IPS DF 6.9 (cell line): ENCODE results near the gene HOXB4.

Experiments used
- DNase-seq: peaks from one replicate; pipeline ENCODE4 v3.0.0-alpha.2; 2013; ENCODE audit warnings: low read depth, low spot score
- H3K27ac ChIP-seq: one replicate; pipeline ENCODE4 v1.5.1; 2013; ENCODE audit warnings: low read length, control low read depth
- H3K27me3 ChIP-seq: 2 replicates; pipeline ENCODE4 v1.6.1; 2013; ENCODE audit warnings: mild to moderate bottlenecking, low read length; ENCODE audit not compliant: control insufficient read depth, insufficient read depth
- H3K36me3 ChIP-seq: 2 replicates; pipeline ENCODE4 v1.6.1; 2013; ENCODE audit warnings: low read length; ENCODE audit not compliant: control insufficient read depth, insufficient read depth
- H3K4me1 ChIP-seq: 2 replicates; pipeline ENCODE4 v1.6.1; 2013; ENCODE audit warnings: low read length; ENCODE audit not compliant: control insufficient read depth, insufficient read depth
- H3K4me3 ChIP-seq: 2 replicates; pipeline ENCODE4 v1.5.1; 2013; ENCODE audit warnings: mild to moderate bottlenecking, low read length
- H3K9me3 ChIP-seq: 2 replicates; pipeline ENCODE4 v1.6.1; 2013; ENCODE audit warnings: low read length, inconsistent platforms; ENCODE audit not compliant: control insufficient read depth, insufficient read depth
- WGBS: extraction: QIAGEN DNeasy Blood & Tissue Kit; methylation state at CpG from one replicate; pipeline ENCODE4 v1.1.7; 2013; ENCODE audit warnings: mixed read lengths, missing lambda C conversion rate; ENCODE audit not compliant: insufficient read length, insufficient coverage; 5-methylcytosine and 5-hydroxymethylcytosine counted together

The HOXB4 gene

GRCh38 chr17:48568499-48569239 is 9.5 kb downstream of the HOXB4 start:
- Histone ChIP-seq H3K27me3 (peaks cover 96% of the 10 kb centered on the region), H3K4me1 (peaks cover 3% of the 10 kb centered on the region; the same call in 1 of the 2 replicates), H3K36me3 (no peaks in the 10 kb centered on the region), H3K9me3 (no peaks in the 10 kb centered on the region; the same call in 1 of the 2 replicates), H3K27ac (no peak overlapping the region), H3K4me3 (no peak overlapping the region)
- DNase-seq = no peak
- WGBS = no CpG with 5 or more reads among the region's 33 CpGs

DNA sequence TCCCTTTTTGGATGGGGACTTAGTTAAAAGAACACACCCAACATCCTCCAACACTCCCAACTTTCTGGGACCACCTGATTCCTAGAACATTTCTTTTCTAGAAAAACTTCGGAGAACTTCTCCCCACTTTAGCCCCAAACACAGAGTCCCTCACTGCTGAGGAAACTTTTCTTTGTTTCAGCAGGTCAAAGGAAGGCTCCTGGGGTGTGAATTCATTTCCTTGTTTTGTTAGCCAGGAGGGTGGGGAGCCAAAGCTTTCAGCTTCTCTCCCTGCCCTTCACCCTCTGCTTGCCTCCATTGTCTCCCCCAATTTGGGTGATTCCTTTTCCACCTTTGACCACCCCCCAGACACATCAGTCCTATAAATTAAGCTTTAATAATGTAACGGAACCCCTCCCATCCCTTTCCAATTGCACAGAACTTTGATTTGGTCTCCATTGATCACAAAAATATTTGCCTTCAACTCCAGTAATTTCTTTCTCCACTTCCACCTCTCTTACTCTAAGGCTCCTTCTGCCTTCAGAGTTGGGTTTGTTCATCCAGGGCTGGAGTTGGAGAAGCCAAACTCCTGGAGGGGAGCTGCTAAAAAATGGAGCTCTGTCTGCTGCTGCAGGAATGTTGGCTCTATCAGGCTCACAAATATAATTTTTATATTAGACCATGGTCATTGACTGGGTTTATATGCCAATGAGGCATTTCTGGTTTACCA is 10.3 kb downstream of the HOXB4 start:
- Histone ChIP-seq H3K4me1 (peaks cover 3% of the 10 kb centered on the region; the same call in 1 of the 2 replicates), H3K4me3 (no peak overlapping the region), H3K9me3 (no peaks in the 10 kb centered on the region; the same call in 1 of the 2 replicates), H3K36me3 (no peaks in the 10 kb centered on the region), H3K27ac (no peak overlapping the region), H3K27me3 (peaks cover 96% of the 10 kb centered on the region)
- WGBS = no CpG with 5 or more reads among the region's 2 CpGs
- no peak for DNase-seq

DNA sequence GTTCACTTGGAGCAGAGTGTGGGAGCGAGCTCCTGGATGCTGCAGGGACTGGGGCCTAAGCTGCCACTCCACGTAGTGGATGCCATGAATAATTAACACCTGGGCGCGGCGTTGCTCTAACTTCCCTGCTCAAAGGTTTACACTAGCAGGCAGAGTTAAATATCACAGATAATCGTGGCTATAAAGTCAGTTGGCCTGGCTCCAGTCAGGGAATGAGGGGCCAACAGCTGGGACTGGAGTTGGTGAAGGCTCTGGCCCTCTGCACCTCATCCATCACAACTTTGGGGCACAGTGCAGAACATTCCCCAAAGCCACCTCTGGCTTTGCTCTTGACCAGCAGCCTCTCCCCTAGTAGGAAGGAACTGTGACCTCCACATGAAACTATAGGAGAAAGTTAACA is 10.9 kb downstream of the HOXB4 start:
- no CpG with 5 or more reads among the region's 6 CpGs for WGBS
- Histone ChIP-seq H3K9me3 (no peaks in the 10 kb centered on the region; the same call in 1 of the 2 replicates), H3K27ac (no peak overlapping the region), H3K4me3 (no peak overlapping the region), H3K4me1 (peaks cover 3% of the 10 kb centered on the region; the same call in 1 of the 2 replicates), H3K36me3 (no peaks in the 10 kb centered on the region), H3K27me3 (peaks cover 96% of the 10 kb centered on the region)
- DNase-seq = no peak

DNA sequence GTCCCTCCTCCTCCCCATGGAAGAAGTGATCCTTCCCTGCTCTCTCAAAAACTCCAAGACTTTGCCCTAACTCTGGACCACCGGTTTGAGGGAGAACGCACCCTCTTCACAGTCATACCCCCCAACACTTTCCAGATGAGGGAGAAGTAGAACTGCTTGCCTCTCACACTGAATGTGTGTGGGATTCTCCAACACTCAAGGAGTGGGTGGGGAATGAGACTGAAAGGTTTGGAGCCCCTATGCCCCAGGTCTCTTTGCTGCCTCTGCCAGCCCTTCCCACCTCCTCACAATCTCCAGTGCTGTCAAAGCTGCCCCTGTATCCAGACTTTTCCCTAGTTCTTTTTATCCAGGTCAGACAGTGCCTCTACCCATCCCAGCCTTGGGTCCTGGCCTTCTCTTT is 11.4 kb downstream of the HOXB4 start:
- Histone ChIP-seq H3K27ac (no peak overlapping the region), H3K27me3 (peaks cover 96% of the 10 kb centered on the region), H3K4me1 (peaks cover 3% of the 10 kb centered on the region; the same call in 1 of the 2 replicates), H3K9me3 (no peaks in the 10 kb centered on the region; the same call in 1 of the 2 replicates), H3K36me3 (no peaks in the 10 kb centered on the region), H3K4me3 (no peak overlapping the region)
- no CpG with 5 or more reads among the region's 2 CpGs for WGBS
- no peak for DNase-seq

- peaks cover 3% of the 10 kb centered on the region; the same call in 1 of the 2 replicates for H3K4me1 ChIP-seq
Observed at GRCh38 chr17:48565925-48566710, 12.0 kb downstream of the HOXB4 start.

GRCh38 chr17:48565022-48565554 is 13.1 kb downstream of the HOXB4 start:
- no peak for DNase-seq
- Histone ChIP-seq H3K27ac (no peak overlapping the region), H3K4me1 (peaks cover 3% of the 10 kb centered on the region; the same call in 1 of the 2 replicates), H3K27me3 (peaks cover 96% of the 10 kb centered on the region), H3K9me3 (no peaks in the 10 kb centered on the region; the same call in 1 of the 2 replicates), H3K4me3 (no peak overlapping the region), H3K36me3 (no peaks in the 10 kb centered on the region)
- no CpG with 5 or more reads among the region's 2 CpGs for WGBS

More at GRCh38 chr17:48565925-48566710, 12.0 kb downstream of the HOXB4 start:
- no peak for DNase-seq
- no CpG with 5 or more reads among the region's 4 CpGs for WGBS
- H3K27ac ChIP-seq = no peak overlapping the region
- no peaks in the 10 kb centered on the region; the same call in 1 of the 2 replicates for H3K9me3 ChIP-seq
- H3K36me3 ChIP-seq = no peaks in the 10 kb centered on the region
- H3K27me3 ChIP-seq = peaks cover 96% of the 10 kb centered on the region
- no peak overlapping the region for H3K4me3 ChIP-seq

DNA sequence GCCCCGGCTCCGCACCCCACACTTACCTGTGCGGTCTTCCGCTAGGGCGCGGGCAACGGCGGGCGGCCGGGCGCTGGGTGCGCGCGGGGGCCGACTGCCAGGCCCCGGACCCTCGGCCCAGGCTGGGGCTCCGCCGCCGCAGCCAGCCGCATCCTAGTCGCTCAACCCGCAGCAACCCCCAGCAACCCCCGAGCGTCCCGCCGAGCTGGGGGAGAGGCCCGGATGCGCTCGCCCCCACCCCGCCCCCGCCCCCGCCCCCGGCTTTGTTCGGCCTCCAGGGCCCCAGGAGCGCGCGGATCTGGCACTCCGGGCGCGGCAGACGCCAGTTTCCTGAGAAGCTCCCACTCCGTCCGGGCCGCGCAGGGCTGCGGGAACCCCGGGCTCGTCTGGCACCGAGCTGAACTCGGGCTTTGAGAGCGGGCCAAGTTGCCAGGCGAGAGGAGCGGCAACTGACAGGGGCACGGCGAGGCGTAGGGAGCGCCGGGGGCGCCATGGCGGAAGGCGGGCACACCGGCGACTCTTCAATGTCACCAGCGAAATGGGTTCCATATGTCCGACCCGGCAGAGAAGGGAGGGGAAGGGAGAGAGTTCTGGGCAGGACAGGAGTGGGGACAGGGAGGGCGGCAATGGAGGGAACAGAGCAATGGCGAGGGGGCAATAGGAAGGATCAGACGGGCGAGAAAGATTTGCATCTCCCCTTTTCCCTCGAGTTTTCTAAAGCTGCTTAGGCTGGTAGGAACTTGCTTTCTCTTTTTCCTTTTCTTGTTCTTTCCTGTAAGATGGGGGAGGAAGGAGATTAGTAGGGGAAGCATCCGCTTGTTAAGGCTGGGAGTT is 13.7 kb downstream of the HOXB4 start:
- H3K27me3 ChIP-seq = peaks cover 96% of the 10 kb centered on the region
- H3K36me3 ChIP-seq = no peaks in the 10 kb centered on the region
- H3K4me1 ChIP-seq = peaks cover 3% of the 10 kb centered on the region; the same call in 1 of the 2 replicates
- WGBS = no CpG with 5 or more reads among the region's 73 CpGs
- no peak overlapping the region for H3K27ac ChIP-seq
- H3K4me3 ChIP-seq = no peak overlapping the region
- no peaks in the 10 kb centered on the region; the same call in 1 of the 2 replicates for H3K9me3 ChIP-seq
- no peak for DNase-seq

DNA sequence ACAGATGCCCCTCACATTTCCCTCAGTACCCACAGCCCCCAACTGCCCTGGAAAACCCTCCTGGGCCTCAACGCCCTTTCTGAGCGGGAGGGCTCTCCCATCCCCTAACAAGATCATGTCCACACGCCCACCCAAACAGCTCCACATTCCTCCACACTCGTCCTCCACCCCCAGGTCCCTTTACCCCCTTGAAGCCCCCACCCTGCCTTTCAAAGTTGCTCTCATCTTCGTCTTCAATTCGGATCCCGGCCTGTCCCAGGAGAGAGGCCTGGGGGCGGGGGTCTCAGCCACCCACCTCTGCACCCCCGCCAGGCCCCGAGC is 14.3 kb downstream of the HOXB4 start:
- Histone ChIP-seq H3K27ac (no peak overlapping the region), H3K36me3 (no peaks in the 10 kb centered on the region), H3K4me1 (peaks cover 3% of the 10 kb centered on the region; the same call in 1 of the 2 replicates), H3K27me3 (peaks cover 96% of the 10 kb centered on the region), H3K9me3 (no peaks in the 10 kb centered on the region; the same call in 1 of the 2 replicates), H3K4me3 (no peak overlapping the region)
- WGBS = no CpG with 5 or more reads among the region's 10 CpGs
- DNase-seq = no peak

DNA sequence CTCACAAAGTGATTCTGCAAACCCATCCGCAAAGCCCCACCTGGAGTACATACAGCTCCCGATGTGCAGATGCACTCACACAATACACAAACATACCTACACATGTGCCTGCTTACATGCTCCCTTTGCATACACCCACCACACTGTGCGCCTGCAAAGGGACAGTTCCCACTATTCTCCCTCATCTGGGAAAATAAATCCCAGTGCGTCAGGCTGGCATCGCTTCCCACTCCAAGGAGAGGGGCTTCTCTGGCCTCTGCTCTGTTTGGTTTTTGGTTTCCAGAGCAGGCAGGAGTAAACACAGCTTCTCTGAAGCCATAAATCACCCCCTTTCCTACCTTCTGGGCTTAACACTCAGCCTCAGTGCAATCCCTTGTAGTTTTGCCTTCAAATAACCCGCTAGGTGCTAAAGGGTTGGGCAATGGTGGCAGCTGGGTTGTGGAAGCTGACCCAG is 14.7 kb downstream of the HOXB4 start:
- Histone ChIP-seq H3K36me3 (no peaks in the 10 kb centered on the region), H3K4me3 (no peak overlapping the region), H3K27me3 (peaks cover 96% of the 10 kb centered on the region), H3K9me3 (no peaks in the 10 kb centered on the region; the same call in 1 of the 2 replicates), H3K27ac (no peak overlapping the region), H3K4me1 (peaks cover 3% of the 10 kb centered on the region; the same call in 1 of the 2 replicates)
- whole genome bisulfite sequencing = no CpG with 5 or more reads among the region's 6 CpGs
- DNase-seq = no peak
